ENCODE measurements around the gene JHY. TPM values are rescaled to one million over a fixed set of nuclear protein-coding genes. Genes with fewer than 3 reads are reported as not detected.

Gene JHY
- total RNA-seq, result 16.0 TPM

DNA sequence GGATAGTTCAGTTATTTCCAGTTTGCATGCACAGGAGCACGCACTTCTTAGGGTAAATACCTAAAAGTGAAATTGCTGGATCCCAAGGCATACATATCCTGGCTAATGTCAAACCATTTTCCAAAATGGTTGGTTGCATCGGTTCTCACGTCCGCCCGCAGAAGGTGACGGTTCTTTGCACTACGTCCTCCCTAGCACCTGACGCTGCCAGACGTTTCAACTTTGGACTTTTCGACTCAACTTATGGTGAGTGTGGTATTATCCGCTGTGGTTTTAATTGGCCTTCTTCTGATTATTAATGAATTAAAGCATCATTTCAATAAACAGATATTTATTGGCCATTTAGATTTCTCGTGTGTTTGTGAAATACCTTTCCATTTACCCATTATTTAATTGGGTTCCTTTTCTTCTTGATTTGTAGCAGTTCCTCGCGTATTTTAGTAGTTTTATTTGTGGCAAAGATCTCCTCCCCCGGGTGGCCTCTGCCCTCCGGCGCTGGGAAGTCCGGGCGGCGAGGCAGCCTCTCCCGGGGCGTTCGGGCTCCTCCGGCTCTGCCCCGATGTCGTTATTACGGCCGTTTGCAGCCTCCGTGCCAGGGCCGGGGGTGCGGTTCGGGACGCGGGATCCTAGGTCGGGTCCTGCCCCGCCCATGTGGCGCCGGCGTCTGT is at the start of gene JHY:
JHY (plus strand) TSS at position 571 of the 668 bp plus-strand sequence. CDS start 3,091 bp downstream, outside the sequence.

DNA sequence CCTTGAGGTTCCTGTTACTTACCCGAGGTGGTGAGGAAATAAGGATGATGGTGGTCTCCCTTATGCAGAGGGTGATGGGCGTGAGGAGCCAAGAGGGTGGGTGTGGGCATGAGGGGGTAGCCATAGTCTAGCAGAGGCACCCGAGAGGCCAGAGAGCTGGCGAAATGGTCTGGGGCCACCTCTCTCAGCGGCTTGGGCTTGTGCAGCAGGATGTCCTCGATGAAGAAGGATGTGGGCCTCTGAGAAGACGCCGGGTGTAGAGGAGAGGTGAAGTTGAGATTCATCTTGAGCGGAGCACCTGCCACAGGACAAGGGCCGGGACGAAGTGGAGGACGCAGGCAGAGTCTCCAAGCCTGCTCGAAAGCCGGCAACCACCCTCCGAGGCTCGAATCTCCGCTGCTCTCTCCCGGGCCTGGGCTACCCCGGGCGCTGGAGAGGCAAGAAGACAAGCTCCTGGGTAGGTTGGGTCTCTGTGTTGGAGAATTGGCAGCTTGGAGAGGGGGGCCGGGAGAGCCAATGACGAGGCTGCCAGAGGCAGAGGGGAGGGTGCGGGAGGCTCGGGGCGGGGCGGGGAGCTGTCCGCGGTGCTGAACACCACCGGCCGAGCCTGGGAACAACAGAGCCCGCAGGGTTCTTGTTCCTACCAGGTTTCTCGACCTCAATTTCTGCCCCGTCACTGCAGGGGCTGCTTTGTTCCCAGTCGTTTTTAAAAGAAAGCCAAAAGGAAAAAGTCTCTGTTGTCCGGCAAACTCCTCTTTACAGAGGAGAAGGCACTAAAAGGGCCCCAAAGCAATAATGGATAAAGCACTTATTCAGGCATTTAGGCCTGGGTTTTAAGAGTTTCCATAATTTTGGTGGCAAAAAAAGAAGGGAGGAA is 99.1 kb downstream of the JHY start, which contains the start of gene BSX:
BSX (minus strand) TSS at position 447 of the 877 bp plus-strand sequence; CDS start at position 284, 163 bp downstream.

Small RNA genes within 50 kb of the gene (small RNA-seq; reads per million reads assigned to genes)
- gene RNU4-23P (ENCODE audit: low replicate concordance), result 0.18 reads per million

Other genes with a start within 250 kb of the JHY start
- 25.7 TPM for gene UBASH3B, start 227.0 kb upstream of the JHY start, total RNA-seq
- not detected for gene CRTAM, start 44.3 kb upstream of the JHY start, total RNA-seq
- not detected for gene BSX, start 99.1 kb downstream of the JHY start, total RNA-seq
- 2,873 TPM for gene HSPA8, start 179.4 kb downstream of the JHY start, total RNA-seq